ENCODE results near the gene ARHGEF37. TPM values are rescaled to one million over a fixed set of nuclear protein-coding genes. Genes with fewer than 3 reads are reported as not detected.

ARHGEF37 gene
- total RNA-seq, 1 donor from 2014 or later = 11.0 TPM

GRCh38 chr5:149629421-149629820 lies 48.1 kb downstream of the ARHGEF37 start:
- no peak for DNase-seq

- DNase-seq = no peak
These were observed 49.0 kb downstream of the ARHGEF37 start for GRCh38 chr5:149630337-149630736.

- no peak for DNase-seq
These were observed 50.2 kb downstream of the ARHGEF37 start for GRCh38 chr5:149631506-149631905.

GRCh38 chr5:149632311-149633251 lies 51.3 kb downstream of the ARHGEF37 start:
- DNase-seq = no peak

GRCh38 chr5:149633476-149634350 lies 52.4 kb downstream of the ARHGEF37 start:
- DNase-seq = no peak

GRCh38 chr5:149635394-149635793 lies 54.1 kb downstream of the ARHGEF37 start:
- no peak for DNase-seq

GRCh38 chr5:149636191-149636860 lies 55.0 kb downstream of the ARHGEF37 start:
- DNase-seq = no peak

GRCh38 chr5:149636861-149637246 lies 55.6 kb downstream of the ARHGEF37 start:
- peak; percentile 32 for DNase-seq

- DNase-seq = no peak
These were observed 56.8 kb downstream of the ARHGEF37 start for GRCh38 chr5:149638136-149638535.

- DNase-seq = no peak
These were observed 57.4 kb downstream of the ARHGEF37 start for GRCh38 chr5:149638546-149639241.

- no peak for DNase-seq
These were observed 58.4 kb downstream of the ARHGEF37 start for GRCh38 chr5:149639737-149640136.

GRCh38 chr5:149640350-149640999 lies 59.2 kb downstream of the ARHGEF37 start:
- DNase-seq = no peak

GRCh38 chr5:149641000-149641576 lies 59.8 kb downstream of the ARHGEF37 start:
- DNase-seq = no peak

GRCh38 chr5:149641600-149641999 lies 60.3 kb downstream of the ARHGEF37 start:
- DNase-seq = no peak

GRCh38 chr5:149643781-149644180 lies 62.5 kb downstream of the ARHGEF37 start:
- no peak for DNase-seq

GRCh38 chr5:149644629-149645028 lies 63.3 kb downstream of the ARHGEF37 start:
- no peak for DNase-seq

GRCh38 chr5:149645236-149645635 lies 63.9 kb downstream of the ARHGEF37 start:
- no peak for DNase-seq

GRCh38 chr5:149645725-149646124 lies 64.4 kb downstream of the ARHGEF37 start:
- no peak for DNase-seq

GRCh38 chr5:149646564-149646963 lies 65.3 kb downstream of the ARHGEF37 start:
- no peak for DNase-seq

- DNase-seq = no peak
These were observed 66.0 kb downstream of the ARHGEF37 start for GRCh38 chr5:149647334-149647733.

Measured in skin of body (tissue), 2 donors.